Subcutaneous abdominal adipose tissue (tissue), 5 donors: Measurements from ENCODE around the gene FECH.
A peak's percentile ranks its signal among the peaks of the same experiment; 100 is the strongest.

Source experiments
- H3K27ac ChIP-seq: one replicate; pipeline ENCODE4 v1.7.0; 2013; ENCODE audit warnings: low read depth, mild to moderate bottlenecking, inconsistent platforms, low read length, moderate library complexity
- H3K27me3 ChIP-seq, 5 donors: one replicate each; pipeline ENCODE4 v1.7.0; 2013; ENCODE audit warnings: low read length in 5 of 5, inconsistent platforms in 1 of 5; ENCODE audit not compliant: control insufficient read depth in 5 of 5, insufficient read depth in 4 of 5
- H3K36me3 ChIP-seq, 5 donors: one replicate each; pipeline ENCODE4 v1.7.0; 2013; ENCODE audit warnings: low read length in 5 of 5; ENCODE audit not compliant: control insufficient read depth in 5 of 5, insufficient read depth in 5 of 5
- H3K4me1 ChIP-seq, 5 donors: one replicate each; pipeline ENCODE4 v1.7.0; 2013; ENCODE audit warnings: low read length in 5 of 5, mild to moderate bottlenecking in 3 of 5, moderate library complexity in 1 of 5; ENCODE audit not compliant: control insufficient read depth in 5 of 5, insufficient read depth in 5 of 5
- H3K4me3 ChIP-seq, 5 donors: one replicate each; pipeline ENCODE4 v1.7.0; 2013; ENCODE audit warnings: low read length in 5 of 5, low read depth in 1 of 5
- H3K9ac ChIP-seq, 5 donors: one replicate each; pipeline ENCODE4 v1.7.0; 2013; ENCODE audit warnings: low read length in 5 of 5, mild to moderate bottlenecking in 4 of 5, moderate library complexity in 3 of 5
- H3K9me3 ChIP-seq, 5 donors: one replicate each; pipeline ENCODE4 v1.7.0; 2013; ENCODE audit warnings: low read length in 5 of 5; ENCODE audit not compliant: control insufficient read depth in 5 of 5
- donor health status: healthy.
- donor health status: healthy.
- donor health status: healthy.
- donor health status: healthy.
- donor health status: healthy.

FECH gene

GRCh38 chr18:57586251-57587049, at the start of gene FECH:
Gene FECH, minus strand, starts transcription at chr18:57586702. Its CDS starts 82 bp downstream, at chr18:57586620.
- H3K9me3 ChIP-seq = no peaks in the 10 kb centered on the region
- H3K4me1 ChIP-seq = peaks cover 5 to 21% (median 19%) of the 10 kb centered on the region in 5 donors
- peak within 1 kb of the TSS; percentile 46 for H3K27ac ChIP-seq
- no peaks in the 10 kb centered on the region for H3K27me3 ChIP-seq
- H3K36me3 ChIP-seq = peaks cover 0 to 7% (median 3%) of the 10 kb centered on the region in 5 donors
- H3K9ac ChIP-seq = peak within 1 kb of the TSS; percentile 79 to 91 (median 87)
- H3K4me3 ChIP-seq = peak within 1 kb of the TSS; percentile 78 to 96 (median 83)

- H3K36me3 ChIP-seq = no peaks in the 10 kb centered on the region
- H3K4me1 ChIP-seq = peaks cover 4 to 19% (median 12%) of the 10 kb centered on the region in 5 donors
- no peak overlapping the region for H3K9ac ChIP-seq
- H3K27me3 ChIP-seq = no peaks in the 10 kb centered on the region
- H3K27ac ChIP-seq = peak overlapping the region; percentile 29
- H3K9me3 ChIP-seq = no peaks in the 10 kb centered on the region
- no peak overlapping the region for H3K4me3 ChIP-seq
Observed at GRCh38 chr18:57635003-57635822, 48.7 kb upstream of the FECH start.

GRCh38 chr18:57631697-57632096, 45.2 kb upstream of the FECH start:
- peaks cover 4 to 26% (median 17%) of the 10 kb centered on the region in 5 donors for H3K4me1 ChIP-seq
- no peak overlapping the region for H3K9ac ChIP-seq
- H3K9me3 ChIP-seq = no peaks in the 10 kb centered on the region
- H3K27ac ChIP-seq = no peak overlapping the region
- H3K4me3 ChIP-seq = no peak overlapping the region
- no peaks in the 10 kb centered on the region for H3K36me3 ChIP-seq
- H3K27me3 ChIP-seq = no peaks in the 10 kb centered on the region

- peak overlapping the region; percentile 81 to 88 (median 85) for H3K4me3 ChIP-seq
- H3K27ac ChIP-seq = peak overlapping the region; percentile 69
- no peaks in the 10 kb centered on the region for H3K36me3 ChIP-seq
- no peaks in the 10 kb centered on the region for H3K27me3 ChIP-seq
- H3K9me3 ChIP-seq = no peaks in the 10 kb centered on the region
- peaks cover 4 to 26% (median 17%) of the 10 kb centered on the region in 5 donors for H3K4me1 ChIP-seq
- peak overlapping the region in 3 of 5 donors; percentile 43 to 91 (median 74) for H3K9ac ChIP-seq
Observed at GRCh38 chr18:57630754-57631595, 44.5 kb upstream of the FECH start.

- H3K4me1 ChIP-seq = peaks cover 3 to 21% (median 14%) of the 10 kb centered on the region in 5 donors
- peak overlapping the region; percentile 69 for H3K27ac ChIP-seq
Observed at GRCh38 chr18:57630002-57630753, 43.7 kb upstream of the FECH start.

GRCh38 chr18:57629422-57629821, 42.9 kb upstream of the FECH start:
- Histone ChIP-seq H3K9me3 (no peaks in the 10 kb centered on the region), H3K9ac (peak overlapping the region in 3 of 5 donors; percentile 78 to 91 (median 79)), H3K4me1 (peaks cover 5 to 20% (median 14%) of the 10 kb centered on the region in 5 donors), H3K36me3 (no peaks in the 10 kb centered on the region), H3K4me3 (peak overlapping the region; percentile 81 to 88 (median 85)), H3K27me3 (no peaks in the 10 kb centered on the region), H3K27ac (no peak overlapping the region)

More at GRCh38 chr18:57630002-57630753, 43.7 kb upstream of the FECH start:
- Histone ChIP-seq H3K9me3 (no peaks in the 10 kb centered on the region), H3K4me3 (peak overlapping the region; percentile 81 to 88 (median 85)), H3K36me3 (no peaks in the 10 kb centered on the region), H3K27me3 (no peaks in the 10 kb centered on the region), H3K9ac (peak overlapping the region; percentile 38 to 91 (median 78))

GRCh38 chr18:57627488-57627887, 41.0 kb upstream of the FECH start:
- Histone ChIP-seq H3K27me3 (no peaks in the 10 kb centered on the region), H3K27ac (no peak overlapping the region), H3K4me3 (no peak overlapping the region), H3K4me1 (peaks cover 5 to 23% (median 16%) of the 10 kb centered on the region in 5 donors), H3K9ac (no peak overlapping the region), H3K9me3 (no peaks in the 10 kb centered on the region), H3K36me3 (no peaks in the 10 kb centered on the region)

- no peaks in the 10 kb centered on the region for H3K27me3 ChIP-seq
- peaks cover 2 to 25% (median 20%) of the 10 kb centered on the region in 5 donors for H3K4me1 ChIP-seq
- H3K9me3 ChIP-seq = no peaks in the 10 kb centered on the region
- H3K9ac ChIP-seq = no peak overlapping the region
- H3K4me3 ChIP-seq = no peak overlapping the region
- H3K36me3 ChIP-seq = no peaks in the 10 kb centered on the region
- H3K27ac ChIP-seq = no peak overlapping the region
Observed at GRCh38 chr18:57624988-57625387, 38.5 kb upstream of the FECH start.

GRCh38 chr18:57621246-57621604, 34.7 kb upstream of the FECH start:
- Histone ChIP-seq H3K27ac (peak overlapping the region; percentile 77), H3K4me3 (peak overlapping the region; percentile 89 to 96 (median 94)), H3K9ac (peak overlapping the region; percentile 77 to 94 (median 85)), H3K27me3 (no peaks in the 10 kb centered on the region), H3K9me3 (no peaks in the 10 kb centered on the region), H3K4me1 (peaks cover 2 to 19% (median 14%) of the 10 kb centered on the region in 5 donors), H3K36me3 (peaks cover 0 to 12% (median 4%) of the 10 kb centered on the region in 5 donors)
